HG03460 (cell line): Measurements from ENCODE around the gene DAPK1.
"Not testable (repeated sequence)": the region's sequence is repeated elsewhere in the genome, so short reads cannot be mapped to it uniquely, and the experiment has no call there.

ENCODE experiments used
- ATAC-seq: cut with Tn5 transposase; IDR thresholded peaks from one replicate; pipeline ENCODE4 v1.9.1; 2021; ENCODE audit not compliant: unreplicated experiment

The DAPK1 gene

DNA sequence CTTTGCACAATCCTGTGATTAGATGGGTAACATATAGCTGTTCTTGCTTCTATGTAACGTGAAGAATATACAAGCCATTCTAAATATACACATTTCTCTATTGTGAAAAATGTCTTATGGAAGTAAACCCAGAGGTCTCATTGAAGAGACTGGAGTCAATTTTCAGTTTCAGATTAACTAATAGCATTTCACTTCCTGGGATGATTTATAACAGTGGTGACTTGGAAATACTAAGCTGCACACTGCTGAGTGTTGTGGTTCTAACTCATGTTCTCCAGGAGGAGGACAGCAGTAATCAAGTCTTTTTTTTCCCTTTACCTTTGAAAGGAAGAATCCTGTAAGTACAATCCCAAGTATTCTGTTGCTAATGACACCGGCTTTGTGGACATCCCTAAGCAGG lies 231.6 kb downstream of the DAPK1 start:
- no peak for ATAC-seq

DNA sequence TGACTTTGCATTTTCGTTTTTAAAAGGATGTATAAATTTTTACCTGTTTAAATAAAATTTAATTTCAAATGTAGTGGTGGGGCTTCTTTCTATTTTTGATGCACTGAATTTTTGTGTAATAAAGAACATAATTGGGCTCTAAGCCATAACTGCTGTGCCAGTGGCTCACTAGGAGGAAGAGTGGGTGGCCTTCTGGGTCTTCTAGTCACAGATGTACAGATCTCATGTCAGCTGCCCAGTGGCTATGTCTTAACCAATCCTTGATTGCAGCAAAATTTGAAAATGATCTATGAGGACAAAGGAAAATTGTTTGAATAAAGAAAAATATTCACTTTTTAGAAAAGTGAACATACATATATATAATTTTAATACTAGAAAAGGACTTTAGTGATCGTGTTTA lies 233.7 kb downstream of the DAPK1 start:
- no peak for ATAC-seq

- ATAC-seq, result no peak
Measured at GRCh38 chr9:87732344-87732743, 234.7 kb downstream of the DAPK1 start.

GRCh38 chr9:87732756-87733155 lies 235.1 kb downstream of the DAPK1 start:
- no peak for ATAC-seq

GRCh38 chr9:87733273-87734052 lies 235.8 kb downstream of the DAPK1 start:
- no peak for ATAC-seq

DNA sequence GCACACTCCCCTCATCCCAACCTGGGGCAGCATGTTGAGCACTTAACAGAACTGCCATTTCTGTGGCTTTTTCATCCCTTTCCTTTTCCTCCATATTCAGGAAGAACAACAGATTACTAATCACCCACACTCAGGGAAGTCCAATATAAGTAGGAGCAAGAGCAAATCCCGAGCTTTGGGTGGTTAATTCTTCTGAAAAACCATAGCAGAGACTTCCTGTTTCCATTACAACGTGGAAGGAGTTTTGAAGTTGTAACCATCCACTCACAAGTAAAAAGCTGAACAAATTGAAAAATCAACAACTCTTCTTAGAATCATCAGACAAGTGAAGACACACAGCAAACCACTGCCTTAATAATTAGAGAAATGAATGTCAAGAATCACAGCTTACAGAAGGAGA lies 236.4 kb downstream of the DAPK1 start:
- no peak for ATAC-seq

DNA sequence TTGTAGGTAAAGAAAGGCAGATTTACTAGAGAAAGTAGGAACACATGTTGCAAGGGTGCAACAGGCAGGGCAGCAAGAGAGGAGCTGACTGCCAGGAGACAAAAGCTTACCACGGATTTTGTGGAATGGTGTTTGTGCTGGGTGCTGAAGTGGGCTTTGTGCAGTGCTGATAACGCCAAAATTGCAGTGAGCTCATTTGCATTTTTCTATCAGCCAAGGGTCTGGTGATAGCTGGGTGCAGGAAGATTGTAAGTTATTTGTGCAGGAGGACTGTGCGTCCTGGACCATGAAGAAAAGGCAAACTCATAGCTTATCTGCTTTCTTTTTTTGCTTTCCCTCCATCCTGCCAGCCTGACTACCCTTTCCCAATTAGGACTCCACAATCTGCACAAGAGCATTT lies 241.9 kb downstream of the DAPK1 start:
- no peak for ATAC-seq

DNA sequence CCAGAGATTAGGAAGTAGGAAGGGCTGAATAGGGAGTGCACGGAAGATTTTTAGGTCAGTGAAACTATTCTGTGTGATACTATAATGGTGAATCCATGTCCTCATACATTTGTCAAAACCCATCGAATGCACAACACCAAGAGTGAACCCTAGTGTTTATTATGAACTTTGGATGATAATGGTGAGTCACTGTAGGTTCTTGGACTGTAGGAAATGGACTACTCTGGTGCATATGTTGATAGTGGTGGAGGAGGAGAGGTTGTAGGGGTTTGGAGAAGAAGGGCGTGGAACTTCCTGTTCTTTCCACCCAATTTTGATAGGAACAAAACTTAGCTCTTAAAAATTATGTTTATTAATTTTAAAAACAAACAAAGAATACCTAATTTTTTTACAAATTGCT lies 242.5 kb downstream of the DAPK1 start:
- ATAC-seq, result no peak

GRCh38 chr9:87741326-87741725 lies 243.7 kb downstream of the DAPK1 start:
- ATAC-seq, result no peak

DNA sequence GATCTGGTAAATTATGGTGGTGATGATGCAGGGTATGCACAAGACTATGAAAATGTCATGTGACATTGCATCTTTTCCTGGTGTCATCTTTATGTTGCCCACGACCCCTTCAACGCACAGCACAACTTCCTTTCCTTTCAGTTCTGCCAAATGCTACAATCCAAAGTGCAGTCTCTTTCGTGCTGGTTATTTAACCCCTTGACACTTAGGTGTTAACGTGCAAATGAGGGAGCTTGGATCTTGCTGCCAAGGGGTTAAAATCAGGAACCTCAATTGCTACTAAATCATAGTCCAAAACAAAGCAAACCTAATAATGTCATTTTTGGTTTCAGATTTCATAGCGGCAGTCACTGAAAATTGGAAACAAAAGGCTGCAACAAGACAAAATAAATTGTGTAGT lies 244.2 kb downstream of the DAPK1 start:
- no peak for ATAC-seq

GRCh38 chr9:87742813-87743428 lies 245.3 kb downstream of the DAPK1 start:
- no peak for ATAC-seq

DNA sequence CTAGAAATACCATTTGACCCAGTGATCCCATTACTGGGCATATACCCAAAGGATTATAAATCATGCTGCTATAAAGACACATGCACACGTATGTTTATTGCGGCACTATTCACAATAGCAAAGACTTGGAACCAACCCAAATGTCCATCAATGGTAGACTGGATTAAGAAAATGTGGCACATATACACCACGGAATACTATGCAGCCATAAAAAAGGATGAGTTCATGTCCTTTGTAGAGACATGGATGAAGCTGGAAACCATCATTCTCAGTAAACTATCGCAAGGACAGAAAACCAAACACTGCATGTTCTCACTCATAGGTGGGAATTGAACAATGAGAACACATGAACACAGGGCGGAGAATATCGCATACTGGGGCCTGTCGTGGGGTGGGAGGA lies 246.6 kb downstream of the DAPK1 start:
- ATAC-seq, result not testable (repeated sequence)

DNA sequence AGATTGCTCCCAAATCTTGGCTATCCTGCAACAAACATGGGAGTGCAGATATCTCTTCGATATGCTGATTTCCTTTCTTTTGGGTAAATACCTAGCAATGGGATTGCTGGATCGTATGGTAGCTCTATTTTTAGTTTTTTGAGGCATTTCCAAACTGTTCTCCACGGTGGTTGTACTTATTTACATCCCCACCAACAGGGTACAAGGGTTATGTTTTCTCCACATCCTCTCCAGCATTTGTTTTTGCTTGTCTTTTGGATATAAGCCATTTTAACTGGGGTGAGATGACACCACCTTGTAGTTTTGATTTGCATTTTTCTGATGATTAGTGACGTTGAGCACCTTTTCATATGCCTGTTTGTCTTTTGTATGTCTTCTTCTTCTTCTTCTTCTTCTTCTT lies 248.5 kb downstream of the DAPK1 start:
- ATAC-seq, result no peak

GRCh38 chr9:87748881-87749280 lies 251.2 kb downstream of the DAPK1 start:
- no peak for ATAC-seq

GRCh38 chr9:87749335-87750035 lies 251.8 kb downstream of the DAPK1 start:
- ATAC-seq, result no peak

DNA sequence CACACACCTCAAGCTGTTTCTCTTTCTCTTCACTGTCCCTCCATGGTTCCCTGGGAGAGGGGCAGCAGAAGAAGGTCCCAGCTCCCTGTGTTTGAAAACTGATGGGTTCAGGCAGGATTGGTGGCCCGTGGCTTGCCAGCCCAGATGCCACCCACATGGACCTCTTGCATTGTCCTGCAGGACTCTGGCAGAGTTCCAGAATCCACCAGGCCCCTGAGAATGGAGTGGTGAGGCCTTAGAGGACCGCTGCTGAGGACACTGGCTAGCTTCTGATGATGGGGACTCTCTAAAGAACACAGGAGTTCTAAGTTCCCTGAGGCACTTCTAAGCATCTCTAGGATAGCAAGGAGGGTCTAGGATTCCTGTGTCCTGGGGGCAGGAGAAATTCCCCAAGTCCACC lies 253.1 kb downstream of the DAPK1 start:
- no peak for ATAC-seq

GRCh38 chr9:87751423-87751822 lies 253.8 kb downstream of the DAPK1 start:
- ATAC-seq, result no peak

- no peak for ATAC-seq
Measured at GRCh38 chr9:87751868-87752267, 254.2 kb downstream of the DAPK1 start.

DNA sequence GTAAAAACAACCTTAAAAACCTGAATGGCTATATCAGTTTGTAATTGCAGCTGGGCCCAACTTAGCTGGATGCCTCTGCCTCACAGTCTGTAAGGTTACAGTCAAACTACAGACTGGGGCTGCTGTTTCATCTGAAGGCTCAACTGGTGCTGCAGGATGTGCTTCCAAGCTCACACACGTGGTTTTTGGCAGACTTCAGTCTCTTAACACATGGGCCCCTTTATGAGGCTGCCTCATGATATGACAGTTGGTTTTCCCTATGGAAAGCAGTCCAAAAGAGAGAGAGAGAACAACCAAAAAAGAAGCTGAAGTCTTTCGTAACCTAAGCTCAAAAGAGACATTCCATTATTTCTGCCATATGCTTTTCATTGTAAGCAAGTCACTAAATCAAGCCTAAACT lies 255.6 kb downstream of the DAPK1 start:
- ATAC-seq, result no peak
